Measurements from ENCODE around the gene HPS1. TPM values are rescaled to one million over a fixed set of nuclear protein-coding genes. Genes with fewer than 3 reads are reported as not detected.

HPS1 gene
- total RNA-seq, 1 donor from 2014 or later: 104 TPM

GRCh38 chr10:98458809-98459784, 12.4 kb upstream of the HPS1 start:
- intact Hi-C loops (cut with micrococcal nuclease): no loop called here
- Mint-ChIP-seq H3K36me3 (ENCODE audit: low read depth) (no peaks in the 10 kb centered on the region), H3K27me3 (peaks cover 10% of the 10 kb centered on the region), H3K27ac (no peak overlapping the region), H3K4me1 (no peaks in the 10 kb centered on the region), H3K9me3 (no peaks in the 10 kb centered on the region), H3K4me3 (no peak overlapping the region)
- no peak for TF ChIP-seq CTCF (IDR thresholded peaks at IDR 0.05)
- DNase-seq (no peak), ATAC-seq (ENCODE audit: low read depth) (no peak)
- ChIA-PET POLR2A (no interaction called here), CTCF (interaction anchor here (1.9 kb wide), 1 partner anchor 8 kb away, joined by 6 read pairs; no protein-coding TSS in a partner anchor)

GRCh38 chr10:98457721-98458120, 11.0 kb upstream of the HPS1 start:
- Mint-ChIP-seq H3K4me3 (no peak overlapping the region), H3K9me3 (no peaks in the 10 kb centered on the region), H3K36me3 (ENCODE audit: low read depth) (no peaks in the 10 kb centered on the region), H3K27me3 (peaks cover 12% of the 10 kb centered on the region), H3K4me1 (no peaks in the 10 kb centered on the region), H3K27ac (no peak overlapping the region)
- DNase-seq (no peak), ATAC-seq (ENCODE audit: low read depth) (no peak)
- TF ChIP-seq CTCF (IDR thresholded peaks at IDR 0.05): no peak
- CTCF ChIA-PET: interaction anchor here (1.9 kb wide), 1 partner anchor 10 kb away, joined by 6 read pairs; no protein-coding TSS in a partner anchor
- intact Hi-C loops (cut with micrococcal nuclease): no loop called here
- POLR2A ChIA-PET: no interaction called here

GRCh38 chr10:98456686-98457482, 10.1 kb upstream of the HPS1 start:
- no peak overlapping the region for H3K4me3 Mint-ChIP-seq
- intact Hi-C loops (cut with micrococcal nuclease): no loop called here
- DNase-seq (no peak), ATAC-seq (ENCODE audit: low read depth) (no peak)
- ChIA-PET POLR2A (no interaction called here), CTCF (no interaction called here)
- H3K27ac Mint-ChIP-seq: no peak overlapping the region
- H3K36me3 Mint-ChIP-seq (ENCODE audit: low read depth): no peaks in the 10 kb centered on the region
- no peaks in the 10 kb centered on the region for H3K9me3 Mint-ChIP-seq
- H3K27me3 Mint-ChIP-seq: peaks cover 14% of the 10 kb centered on the region
- H3K4me1 Mint-ChIP-seq: no peaks in the 10 kb centered on the region
- TF ChIP-seq CTCF (IDR thresholded peaks at IDR 0.05): no peak

- TF ChIP-seq CTCF (IDR thresholded peaks at IDR 0.05): no peak
- POLR2A ChIA-PET: no interaction called here
- no peaks in the 10 kb centered on the region for H3K36me3 Mint-ChIP-seq (ENCODE audit: low read depth)
- no peak overlapping the region for H3K27ac Mint-ChIP-seq
- H3K4me3 Mint-ChIP-seq: no peak overlapping the region
- intact Hi-C loops (cut with micrococcal nuclease): no loop called here
- no peaks in the 10 kb centered on the region for H3K9me3 Mint-ChIP-seq
- no peak for ATAC-seq (ENCODE audit: low read depth)
- no peak for DNase-seq
- CTCF ChIA-PET: no interaction called here
- no peaks in the 10 kb centered on the region for H3K4me1 Mint-ChIP-seq
- H3K27me3 Mint-ChIP-seq: peaks cover 14% of the 10 kb centered on the region
Measured at GRCh38 chr10:98456043-98456570, 9.4 kb upstream of the HPS1 start.

- no peak overlapping the region for H3K27ac Mint-ChIP-seq
- intact Hi-C loops (cut with micrococcal nuclease): no loop called here
- DNase-seq (no peak), ATAC-seq (ENCODE audit: low read depth) (no peak)
- no peak for TF ChIP-seq CTCF (IDR thresholded peaks at IDR 0.05)
- ChIA-PET CTCF (no interaction called here), POLR2A (no interaction called here)
- no peak overlapping the region for H3K4me3 Mint-ChIP-seq
- peaks cover 1% of the 10 kb centered on the region for H3K4me1 Mint-ChIP-seq
- H3K9me3 Mint-ChIP-seq: no peaks in the 10 kb centered on the region
- H3K36me3 Mint-ChIP-seq (ENCODE audit: low read depth): no peaks in the 10 kb centered on the region
- peaks cover 14% of the 10 kb centered on the region for H3K27me3 Mint-ChIP-seq
Measured at GRCh38 chr10:98453729-98454128, 7.0 kb upstream of the HPS1 start.
